ENCODE results near the gene HASPIN.
"Not testable (repeated sequence)": the region's sequence is repeated elsewhere in the genome, so short reads cannot be mapped to it uniquely, and the experiment has no call there.

Gene HASPIN

DNA sequence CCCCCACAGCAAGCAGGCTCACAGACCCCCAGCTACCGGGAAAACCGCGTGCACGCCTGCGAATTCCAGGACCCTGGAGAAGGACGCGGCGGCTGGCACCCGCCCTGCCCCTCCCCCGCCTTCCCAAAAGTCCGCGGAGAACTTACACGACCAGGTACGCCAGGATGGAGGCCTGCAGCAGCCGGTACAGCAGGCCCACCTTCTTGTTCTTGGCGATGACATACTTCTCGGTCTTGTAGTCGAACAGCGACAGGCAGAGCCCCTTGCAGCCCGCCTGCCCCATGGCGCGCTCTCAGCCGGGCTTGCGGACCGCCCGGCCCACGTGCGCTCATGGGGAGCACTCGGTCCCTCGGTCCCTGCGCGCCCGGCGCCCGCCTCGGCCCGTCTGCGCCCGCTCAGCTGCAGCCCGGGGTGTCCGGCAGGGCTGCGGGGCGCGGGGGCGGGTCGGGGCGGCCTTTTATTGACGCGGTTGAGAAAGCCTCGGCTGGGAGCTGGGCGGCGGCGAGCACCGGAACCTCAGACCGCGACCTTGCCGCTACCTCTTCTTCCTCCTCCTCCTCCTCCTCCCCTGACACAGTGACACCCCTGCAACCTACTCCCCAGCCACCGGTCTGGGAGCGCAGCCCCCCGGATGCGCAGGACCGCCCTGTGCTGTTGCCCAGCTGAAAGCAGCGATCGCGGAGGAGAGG is 27.8 kb upstream of the HASPIN start, which contains the start of gene P2RX5:
TSS of gene P2RX5 (minus strand) at position 433 of the 689 bp plus-strand sequence. CDS start at position 283, 150 bp downstream.
- no peak for DNase-seq (ENCODE audit: low read depth in 2 of 2)

DNA sequence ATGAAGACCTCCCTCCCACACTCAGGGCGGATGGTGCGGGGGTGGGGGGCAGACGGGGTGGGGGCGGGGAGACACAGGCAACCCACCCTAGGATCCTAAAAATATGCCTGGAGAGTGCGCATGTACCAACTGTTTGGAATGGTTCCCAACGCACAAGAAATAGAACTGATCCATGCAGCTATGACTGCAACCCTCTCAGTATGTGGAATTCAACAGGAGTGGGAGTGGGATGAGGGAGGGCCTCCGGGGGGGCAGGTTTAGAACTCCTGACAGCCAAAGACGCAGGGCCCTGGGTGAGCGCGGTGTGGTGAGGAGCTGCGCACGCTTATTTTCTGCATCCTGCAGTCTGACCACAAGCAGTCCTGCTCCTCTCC is 26.6 kb upstream of the HASPIN start:
- no peak for DNase-seq (ENCODE audit: low read depth in 2 of 2)

DNA sequence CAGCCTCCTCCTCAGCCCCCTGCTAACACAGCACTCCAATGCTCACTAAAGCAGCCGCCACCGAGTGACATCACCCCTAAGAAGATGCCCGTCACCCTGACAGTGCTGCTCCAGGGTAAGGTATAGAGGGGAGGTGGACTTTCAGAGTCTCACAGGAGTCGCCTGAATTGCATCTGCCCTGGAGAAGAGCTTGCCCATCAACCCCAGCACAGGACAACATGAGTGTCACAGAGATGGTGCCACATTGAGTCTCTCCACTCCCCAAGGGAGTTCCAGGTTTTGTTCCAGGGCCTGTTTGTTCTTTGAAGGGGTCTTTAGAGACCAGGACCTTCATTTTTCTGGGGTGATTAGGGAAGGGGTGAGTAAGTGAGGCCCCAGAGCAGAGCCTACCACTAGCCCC is 25.6 kb upstream of the HASPIN start:
- DNase-seq (ENCODE audit: low read depth in 2 of 2): no peak

DNA sequence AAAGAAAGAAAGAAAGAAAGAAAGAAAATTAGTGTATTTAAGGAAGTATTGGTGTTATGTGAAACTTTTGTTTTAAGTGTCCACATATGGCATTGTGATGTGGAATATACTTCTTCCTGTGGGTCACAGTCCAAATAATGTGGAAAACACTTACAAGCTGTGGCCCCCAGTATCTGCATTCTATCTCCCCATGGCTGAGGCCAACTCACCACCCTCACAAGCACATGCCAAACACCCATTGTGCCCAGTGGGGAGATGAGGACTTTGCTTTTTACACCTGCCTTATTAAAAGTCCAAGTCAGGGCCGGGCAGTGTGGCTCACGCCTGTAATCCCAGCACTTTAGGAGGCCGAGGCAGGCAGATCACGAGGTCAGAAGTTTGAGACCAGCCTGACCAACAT is 23.8 kb upstream of the HASPIN start:
- no peak for DNase-seq (ENCODE audit: low read depth in 2 of 2)

DNA sequence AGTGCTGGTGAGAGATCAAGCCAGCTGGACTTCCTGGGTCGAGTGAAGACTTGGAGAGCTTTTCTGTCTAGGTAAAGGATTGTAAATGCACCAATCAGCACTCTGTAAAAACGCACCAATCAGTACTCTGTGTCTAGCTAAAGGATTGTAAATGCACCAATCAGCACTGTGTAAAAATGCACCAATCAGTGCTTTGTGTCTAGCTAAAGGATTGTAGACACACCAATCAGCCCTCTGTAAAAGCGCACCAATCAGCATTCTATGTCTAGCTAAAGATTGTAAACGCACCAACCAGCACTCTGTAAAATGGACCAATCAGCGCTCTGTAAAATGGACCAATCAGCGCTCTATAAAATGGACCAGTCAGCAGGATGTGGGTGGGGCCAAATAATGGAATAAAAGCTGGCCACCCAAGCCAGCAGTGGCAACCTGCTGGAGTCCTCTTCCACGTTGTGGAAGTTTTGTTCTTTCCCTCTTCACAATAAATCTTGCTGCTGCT is 21.6 kb upstream of the HASPIN start:
- DNase-seq (ENCODE audit: low read depth in 2 of 2): not testable (repeated sequence)

DNA sequence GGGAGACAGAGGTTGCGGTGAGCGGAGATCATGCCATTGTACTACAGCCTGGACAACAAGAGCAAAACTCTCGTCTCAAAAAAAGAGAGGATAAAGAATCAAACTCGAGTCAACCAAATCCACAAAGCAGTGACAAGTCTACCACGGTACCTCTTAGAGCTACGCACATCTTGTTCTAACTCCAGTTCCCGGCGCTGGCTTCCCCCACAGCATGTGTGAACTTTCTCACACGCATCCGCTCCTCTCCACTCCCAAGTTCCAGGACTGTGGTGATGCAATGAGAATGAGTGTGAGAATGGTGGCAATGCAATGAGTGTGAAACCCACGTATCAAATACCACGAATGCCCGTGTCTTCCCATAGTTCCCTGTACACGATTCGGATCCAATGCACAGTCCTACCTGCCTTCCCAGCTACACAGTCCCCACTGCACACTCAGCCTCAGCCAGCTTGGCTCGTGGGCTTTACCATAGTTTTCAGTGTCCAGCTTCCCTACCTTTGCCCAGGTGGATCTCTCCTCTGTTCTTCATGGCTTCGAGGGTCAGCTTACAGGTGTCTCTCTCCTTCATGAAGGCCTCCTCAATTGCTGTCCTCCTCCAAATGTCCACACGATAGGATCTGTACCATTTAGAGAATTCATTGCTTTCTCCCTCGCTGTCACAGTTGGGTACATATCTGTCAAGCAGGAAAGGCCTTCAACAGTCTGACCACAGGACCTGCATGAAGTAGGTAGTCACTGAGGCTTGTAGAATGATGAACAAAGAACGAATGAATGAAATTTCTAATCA is 18.6 kb upstream of the HASPIN start:
- no peak for DNase-seq (ENCODE audit: low read depth in 2 of 2)

DNA sequence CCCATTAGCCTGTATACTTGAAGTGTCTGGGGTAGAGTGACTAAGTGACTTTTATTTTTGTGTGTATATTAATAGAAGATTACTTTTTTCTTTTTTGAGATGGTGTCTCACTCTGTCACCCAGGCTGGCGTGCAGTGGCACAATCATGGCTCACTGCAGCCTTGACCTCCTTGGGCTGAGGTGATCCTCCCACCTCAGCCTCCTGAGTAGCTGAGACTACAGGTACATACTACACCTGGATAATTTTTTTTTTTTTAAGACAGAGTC is 18.1 kb upstream of the HASPIN start:
- not testable (repeated sequence) for DNase-seq (ENCODE audit: low read depth in 2 of 2)

DNA sequence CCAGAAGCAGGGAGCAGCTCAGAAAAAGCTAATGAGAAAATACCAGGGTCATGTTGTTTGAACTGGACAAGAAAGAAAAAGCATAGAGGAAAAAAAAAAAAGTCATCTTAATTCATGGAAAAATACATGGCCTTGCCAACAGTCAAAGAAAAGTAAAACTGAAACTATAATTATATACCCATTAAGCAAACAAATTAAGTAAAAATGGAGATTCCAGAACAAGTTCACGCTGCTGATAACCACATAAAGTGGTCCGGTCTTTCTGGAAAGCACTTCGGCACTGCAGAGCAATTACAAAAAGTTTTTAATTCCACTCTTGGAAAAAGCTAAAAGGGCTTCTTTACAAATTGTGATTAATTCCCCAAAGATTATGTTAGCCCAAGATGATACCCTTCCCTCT is 15.3 kb upstream of the HASPIN start:
- no peak for DNase-seq (ENCODE audit: low read depth in 2 of 2)

DNA sequence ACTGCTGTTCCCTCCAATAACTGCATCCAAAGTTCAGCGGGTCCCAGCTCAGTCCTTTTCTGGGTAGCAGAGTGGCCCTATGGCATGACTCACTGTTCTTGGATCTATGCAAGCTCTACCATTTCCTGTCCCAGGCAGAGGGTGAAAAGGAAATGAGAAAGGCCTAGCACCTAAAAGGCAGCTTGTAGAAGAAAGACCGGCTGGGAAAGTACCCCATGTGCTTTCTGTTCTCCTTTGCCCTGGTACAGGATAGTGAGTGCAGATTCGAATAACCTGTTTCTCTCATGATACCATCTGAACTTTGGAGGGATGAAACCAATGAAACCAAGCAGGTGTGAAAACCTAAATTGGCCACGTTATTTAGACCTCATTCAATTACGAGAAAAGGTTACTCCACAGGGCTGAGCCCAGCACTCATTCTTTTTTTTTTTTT is 12.7 kb upstream of the HASPIN start:
- DNase-seq (ENCODE audit: low read depth in 2 of 2): no peak

DNA sequence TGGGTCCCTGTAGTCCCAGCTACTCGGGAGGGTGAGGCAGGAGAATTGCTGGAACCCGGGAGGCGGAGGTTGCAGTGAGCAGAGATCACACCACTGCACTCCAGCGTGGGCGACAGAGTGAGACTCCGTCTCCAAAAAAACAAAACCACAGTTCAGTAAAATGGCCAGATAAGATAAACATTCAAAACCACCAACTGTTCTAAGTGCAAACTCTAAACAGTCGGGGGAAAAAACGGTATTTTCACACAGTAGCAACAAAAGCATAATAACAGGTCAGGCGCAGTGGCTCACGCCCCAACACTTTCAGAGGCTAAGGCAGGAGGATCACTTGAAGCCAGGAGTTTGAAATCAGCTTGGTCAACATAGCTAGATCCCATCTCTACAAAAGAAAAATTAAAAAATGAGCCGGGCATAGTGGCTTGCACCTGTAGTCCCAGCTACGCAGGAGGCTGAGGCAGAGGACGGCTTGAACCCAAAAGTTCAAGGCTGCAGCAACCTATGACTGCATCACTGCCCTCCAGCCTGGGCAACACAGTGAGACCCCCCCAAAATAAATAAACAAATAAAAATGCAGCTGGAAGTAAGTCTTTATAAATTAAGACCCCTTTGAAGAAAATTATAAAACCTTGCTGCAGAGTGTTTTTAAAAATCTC is 10.8 kb upstream of the HASPIN start:
- no peak for DNase-seq (ENCODE audit: low read depth in 2 of 2)

DNA sequence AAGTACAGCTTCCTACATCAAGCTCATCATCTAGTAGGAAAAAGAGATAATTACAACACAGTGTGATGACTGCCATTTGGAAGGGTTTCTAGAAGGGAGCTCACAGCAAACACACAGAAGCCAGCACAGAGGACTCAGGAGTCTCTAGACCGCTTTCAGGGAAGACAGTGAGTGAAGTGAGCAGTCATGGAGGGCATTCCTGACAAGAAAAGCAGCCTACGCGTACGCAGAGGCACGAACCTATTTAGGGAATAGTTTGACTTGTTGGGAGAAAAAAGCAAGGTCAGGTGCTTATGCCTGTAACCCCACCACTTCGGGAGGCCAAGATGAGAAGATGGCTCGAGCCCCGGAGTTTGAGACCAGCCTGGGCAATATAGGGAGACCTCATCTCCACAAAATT is 8.4 kb upstream of the HASPIN start:
- no peak for DNase-seq (ENCODE audit: low read depth in 2 of 2)

DNA sequence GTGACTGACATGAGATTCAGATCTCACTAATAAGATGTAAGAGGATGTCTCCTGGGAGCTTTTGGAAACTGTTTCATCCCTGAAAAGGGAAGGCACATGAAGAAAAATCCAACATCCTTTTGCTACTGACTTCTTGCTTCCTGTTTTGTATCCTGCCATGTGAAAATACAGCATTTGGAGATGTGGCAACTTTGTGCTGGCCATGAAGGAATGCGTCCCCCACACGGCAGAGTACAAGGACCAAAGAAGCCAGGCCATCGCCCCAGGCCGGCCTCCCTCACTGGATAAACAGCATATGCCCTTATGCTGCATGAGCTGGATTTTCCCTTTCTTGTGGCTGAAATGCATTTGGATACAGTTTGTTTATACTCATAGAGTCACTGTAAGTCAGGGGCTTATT is 5.5 kb upstream of the HASPIN start:
- DNase-seq (ENCODE audit: low read depth in 2 of 2): no peak

DNA sequence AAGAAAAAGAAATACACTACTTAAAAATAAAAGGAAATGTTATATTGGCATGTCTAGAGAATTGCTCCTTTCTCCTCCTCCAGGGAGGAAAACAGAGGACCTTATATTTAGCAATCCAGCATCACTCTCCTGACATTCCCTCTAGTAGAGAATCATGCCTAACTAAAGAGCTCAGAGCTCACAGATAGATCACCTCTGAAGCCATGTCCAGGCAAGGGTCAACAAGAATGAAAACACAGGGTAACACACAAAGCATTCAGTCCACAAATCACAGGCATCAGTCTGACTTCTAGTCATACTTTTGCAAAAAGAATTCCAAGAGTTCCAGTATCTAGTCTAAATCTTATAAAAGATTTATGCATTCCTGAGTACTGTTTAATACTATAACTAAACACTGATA is 4.4 kb upstream of the HASPIN start:
- no peak for DNase-seq (ENCODE audit: low read depth in 2 of 2)

DNA sequence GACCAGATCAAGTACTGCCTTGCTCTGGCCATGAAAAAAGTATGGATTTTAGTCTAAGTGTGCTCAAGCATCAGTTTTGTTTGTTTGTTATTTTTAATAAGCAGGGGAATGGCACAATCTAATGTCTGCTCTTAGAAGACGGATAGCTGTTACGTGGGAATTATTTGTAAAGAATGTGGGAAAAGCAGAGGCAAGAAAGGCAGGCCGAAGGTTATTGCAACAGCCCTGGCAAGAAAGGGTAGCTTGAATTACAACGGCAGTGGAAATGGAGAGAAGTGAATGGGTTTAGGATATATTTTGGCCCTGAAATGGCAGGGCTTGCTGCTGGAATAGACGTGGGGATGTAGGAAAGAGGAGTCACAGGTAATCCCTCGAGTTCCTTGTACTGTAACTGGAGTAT is 987 bp upstream of the HASPIN start:
- no peak for DNase-seq (ENCODE audit: low read depth in 2 of 2)

DNA sequence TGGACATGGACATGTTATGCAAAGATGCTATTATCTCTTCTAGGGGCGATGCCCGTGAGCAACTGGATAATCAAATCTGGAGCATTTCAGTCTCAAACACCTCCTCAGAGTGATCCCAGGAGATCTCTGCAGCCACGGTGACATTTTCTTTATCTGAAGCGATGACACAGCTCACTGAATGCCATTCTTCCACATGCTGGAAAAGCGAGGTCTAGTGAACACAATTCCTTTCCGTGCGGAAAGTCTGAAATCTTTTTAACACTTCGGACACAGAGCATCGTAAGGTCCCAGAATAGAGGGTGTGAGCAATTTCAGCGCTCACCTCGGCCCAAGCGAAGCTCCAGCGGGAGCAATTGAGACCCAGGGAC is 531 bp upstream of the HASPIN start:
- no peak for DNase-seq (ENCODE audit: low read depth in 2 of 2)

DNA sequence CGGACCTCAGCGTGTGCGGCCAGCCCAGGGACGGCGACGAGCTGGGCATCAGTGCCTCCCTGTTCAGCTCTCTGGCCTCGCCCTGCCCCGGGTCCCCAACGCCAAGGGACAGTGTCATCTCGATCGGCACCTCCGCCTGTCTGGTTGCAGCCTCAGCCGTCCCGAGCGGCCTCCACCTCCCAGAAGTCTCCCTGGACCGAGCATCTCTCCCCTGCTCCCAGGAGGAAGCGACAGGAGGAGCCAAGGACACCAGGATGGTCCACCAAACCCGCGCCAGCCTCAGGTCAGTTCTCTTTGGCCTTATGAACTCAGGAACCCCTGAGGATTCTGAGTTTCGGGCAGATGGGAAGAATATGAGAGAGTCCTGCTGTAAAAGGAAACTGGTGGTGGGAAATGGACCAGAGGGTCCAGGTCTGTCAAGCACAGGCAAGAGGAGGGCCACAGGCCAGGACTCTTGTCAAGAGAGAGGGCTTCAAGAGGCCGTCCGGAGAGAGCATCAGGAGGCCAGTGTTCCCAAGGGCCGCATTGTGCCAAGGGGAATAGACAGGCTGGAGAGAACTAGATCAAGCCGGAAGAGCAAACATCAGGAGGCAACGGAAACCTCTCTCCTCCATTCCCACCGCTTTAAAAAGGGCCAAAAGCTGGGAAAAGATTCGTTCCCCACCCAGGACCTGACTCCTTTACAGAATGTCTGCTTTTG is 825 bp downstream of the HASPIN start:
- no peak for DNase-seq (ENCODE audit: low read depth in 2 of 2)

DNA sequence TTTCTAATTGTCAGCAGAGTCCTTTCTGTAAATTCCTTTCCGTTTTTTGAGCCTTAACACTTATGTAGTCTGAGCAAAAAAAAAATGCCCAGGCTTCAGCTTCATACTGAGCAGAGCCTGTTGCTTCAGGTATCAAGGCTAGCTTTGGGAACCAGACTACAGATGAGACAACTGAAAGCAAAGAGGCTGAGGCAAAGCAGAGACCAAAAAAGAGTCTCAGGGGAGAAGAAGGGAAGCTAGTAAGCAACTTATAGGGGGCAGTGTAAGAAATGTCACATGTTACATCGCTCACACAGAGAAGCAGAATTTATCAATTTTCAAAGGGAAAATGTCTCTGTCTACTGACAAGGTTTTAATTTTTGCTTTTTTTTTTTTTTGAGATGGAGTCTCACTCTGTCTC is 3.3 kb downstream of the HASPIN start:
- DNase-seq (ENCODE audit: low read depth in 2 of 2): no peak

DNA sequence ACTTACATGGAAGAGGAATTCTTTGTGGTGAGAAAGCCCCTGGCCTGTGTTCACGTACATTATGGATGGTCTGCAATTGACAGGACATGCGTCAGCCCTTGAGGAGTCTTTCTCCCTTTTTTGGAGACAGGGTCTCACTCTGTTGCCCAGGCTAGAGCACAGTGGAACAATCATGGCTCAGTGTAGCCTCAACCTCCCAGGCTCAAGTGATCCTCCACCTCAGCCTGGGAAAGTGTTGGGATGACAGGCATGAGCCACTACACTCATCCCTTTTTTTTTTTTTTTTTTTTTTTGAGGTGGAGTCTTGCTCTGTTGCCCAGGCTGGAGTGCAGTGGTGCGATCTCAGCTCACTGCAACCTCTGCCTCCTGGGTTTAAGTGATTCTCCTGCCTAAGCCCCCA is 4.4 kb downstream of the HASPIN start:
- not testable (repeated sequence) for DNase-seq (ENCODE audit: low read depth in 2 of 2)

DNA sequence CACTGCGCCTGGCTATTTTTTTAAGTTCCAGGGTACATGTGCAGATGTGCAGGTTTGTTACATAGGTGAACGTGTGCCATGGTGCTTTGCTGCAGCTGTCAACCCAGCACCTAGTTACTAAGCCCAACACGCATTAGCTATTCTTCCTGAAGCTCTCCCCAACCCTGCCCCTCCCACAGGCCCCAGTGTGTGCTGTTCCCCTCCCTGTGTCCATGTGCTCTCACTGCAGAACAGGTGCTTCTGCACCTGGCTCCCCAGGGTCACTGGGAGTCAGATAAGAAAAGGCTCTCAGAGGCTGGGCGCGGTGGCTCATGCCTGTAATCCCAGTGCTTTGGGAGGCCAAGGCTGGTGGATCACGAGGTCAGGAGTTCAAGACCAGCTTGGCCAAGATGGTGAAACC is 6.2 kb downstream of the HASPIN start:
- no peak for DNase-seq (ENCODE audit: low read depth in 2 of 2)

DNA sequence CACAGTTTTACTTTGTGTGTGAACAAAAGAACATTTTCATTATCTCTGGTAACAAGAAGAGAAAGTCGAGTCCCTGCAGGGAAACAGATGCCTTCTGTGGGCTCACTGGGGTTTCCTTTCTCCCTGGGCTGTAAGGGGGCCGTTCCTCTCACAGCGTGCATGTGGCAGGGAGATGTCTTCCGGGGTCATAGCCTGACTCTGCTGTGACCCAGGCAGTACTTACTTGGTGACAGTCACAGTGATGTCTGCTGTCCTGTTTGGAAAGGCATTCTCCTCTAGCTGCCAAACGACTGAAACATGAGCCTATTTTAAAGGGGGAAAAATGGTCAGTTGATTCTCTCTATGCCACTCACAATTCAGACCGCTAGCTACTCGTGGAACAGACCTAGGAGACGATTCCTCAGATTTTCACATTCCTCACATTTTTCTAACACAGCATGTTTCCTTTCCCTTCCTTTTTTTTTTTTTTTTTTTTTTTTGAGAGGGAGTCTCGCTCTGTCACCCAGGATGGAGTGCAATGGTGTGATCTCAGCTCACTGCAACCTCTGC is 7.3 kb downstream of the HASPIN start:
- DNase-seq (ENCODE audit: low read depth in 2 of 2): peak; percentile 19 to 24

DNA sequence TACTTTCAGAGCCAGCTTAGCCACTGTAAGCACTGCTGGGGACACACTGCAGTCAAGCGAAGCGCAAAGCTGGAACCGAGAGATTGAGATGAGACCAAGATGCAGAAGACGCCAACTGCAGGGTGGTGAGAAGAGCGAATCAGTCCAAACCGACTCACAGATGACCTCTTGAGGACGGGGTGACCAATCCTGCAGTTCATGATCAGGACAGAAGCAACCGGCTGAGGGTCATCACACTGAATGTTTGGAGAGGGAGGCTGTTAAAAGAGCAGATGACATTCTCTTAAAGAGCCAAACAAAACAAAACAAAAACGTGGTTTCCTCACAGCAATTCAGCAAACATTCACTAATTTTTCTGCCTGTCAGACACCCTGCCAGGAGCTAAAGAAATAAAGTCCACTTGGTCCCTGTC is 8.5 kb downstream of the HASPIN start:
- no peak for DNase-seq (ENCODE audit: low read depth in 2 of 2)

DNA sequence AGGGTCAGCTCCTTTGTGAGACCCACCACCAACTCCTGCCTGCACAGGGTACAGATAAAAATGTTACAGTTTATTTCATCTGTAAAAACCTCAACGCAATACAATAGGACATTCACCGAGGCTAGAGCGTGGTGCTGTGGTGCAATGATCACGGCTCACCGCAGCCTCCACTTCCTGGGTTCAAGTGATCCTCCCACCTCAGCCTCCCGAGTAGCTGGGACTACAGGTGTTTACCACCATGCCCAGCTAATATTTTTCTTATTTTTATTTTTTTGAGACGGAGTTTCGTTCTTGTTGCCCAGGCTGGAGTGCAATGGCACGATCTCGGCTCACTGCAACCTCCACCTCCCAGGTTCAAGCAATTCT is 11.2 kb downstream of the HASPIN start:
- not testable (repeated sequence) for DNase-seq (ENCODE audit: low read depth in 2 of 2)

Data from fibroblast of skin of left biceps (primary cell).